Activated CD4-positive, alpha-beta T cell treated with anti-CD3 and anti-CD28 coated beads, Interleukin-10, Interleukin-2, amounts not matched to agents 100 ng/mL and 50 ng/mL, durations not matched to agents 16 hours and 8 hours (primary cell): ENCODE measurements around the gene KRTAP10-4.
"Not testable (repeated sequence)": the region's sequence is repeated elsewhere in the genome, so short reads cannot be mapped to it uniquely, and the experiment has no call there.

Source experiments
- DNase-seq: peaks from one replicate; pipeline ENCODE4 v3.0.0-alpha.2; 2020

Gene KRTAP10-4

DNA sequence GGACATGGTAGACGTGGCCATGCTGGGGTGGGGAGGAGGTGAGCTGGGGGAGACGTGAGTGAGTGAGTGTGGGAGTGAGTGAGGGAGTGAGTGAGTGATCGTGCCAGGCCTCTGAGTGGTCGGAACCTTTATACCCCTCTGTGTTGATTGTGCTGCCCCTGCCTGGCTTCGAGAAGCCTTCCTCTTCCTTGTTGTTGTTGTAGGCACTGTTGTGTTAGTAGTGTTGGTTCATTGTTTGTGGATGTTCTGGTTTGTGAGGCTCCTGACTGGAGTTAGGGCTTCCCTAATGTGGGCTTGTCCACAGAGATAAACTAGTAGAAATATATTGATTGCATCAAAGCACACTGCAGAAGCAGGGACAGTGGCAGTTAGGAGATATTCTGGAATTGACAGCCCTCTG is 14.8 kb upstream of the KRTAP10-4 start, which contains the start of gene KRTAP10-3:
KRTAP10-3 (minus strand) TSS at position 101 of the 400 bp plus-strand sequence; CDS start at position 21, 80 bp downstream.
- no peak for DNase-seq

DNA sequence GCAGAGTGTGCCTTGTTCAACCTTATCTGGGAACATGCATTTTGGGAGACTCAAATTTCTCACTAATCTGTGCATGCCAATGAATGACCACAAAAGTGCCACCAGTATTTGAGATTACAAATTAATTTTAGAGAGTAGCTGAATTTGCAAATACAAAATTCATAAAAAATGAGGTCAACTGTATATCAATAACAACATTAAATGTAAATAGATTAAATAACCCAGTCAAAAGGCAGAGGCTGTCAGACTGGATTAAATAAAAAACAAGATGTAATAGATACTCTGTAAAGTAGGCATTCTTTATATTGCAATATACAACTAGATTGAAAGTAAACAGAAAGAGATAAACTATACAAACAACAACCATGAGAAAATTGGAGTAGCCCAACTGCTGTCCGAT is 9.4 kb upstream of the KRTAP10-4 start:
- no peak for DNase-seq

DNA sequence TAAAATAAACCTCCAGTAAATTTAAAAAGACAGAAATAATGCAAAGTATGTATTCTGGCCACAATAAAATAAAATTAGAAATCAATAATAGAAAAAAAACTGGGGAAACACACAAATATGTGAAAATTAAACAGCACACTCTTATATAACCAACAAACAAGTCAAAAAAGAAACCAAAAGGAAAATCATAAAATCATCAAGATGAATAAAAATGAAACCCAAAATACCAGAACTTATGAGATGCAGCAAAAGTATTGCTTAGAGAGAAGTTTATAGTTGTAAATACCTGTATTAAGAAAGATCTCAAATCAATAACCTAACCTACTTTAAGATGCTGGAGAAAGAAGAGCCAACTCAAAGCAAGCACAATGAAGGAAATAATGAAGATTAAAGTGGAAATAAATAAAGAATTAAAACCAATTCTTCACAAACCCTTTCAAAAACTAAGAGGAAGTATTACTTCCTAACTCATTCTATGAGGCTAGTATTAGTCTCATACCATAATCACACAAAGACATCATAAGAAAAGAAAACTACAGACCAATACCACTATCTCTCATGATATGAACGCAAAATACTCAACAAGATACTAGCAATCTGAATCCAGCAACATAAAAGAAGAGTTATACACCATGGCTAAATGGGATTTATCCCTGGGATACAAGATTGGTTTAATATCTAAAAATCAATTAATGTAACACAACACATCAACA is 8.5 kb upstream of the KRTAP10-4 start:
- peak; percentile 2 for DNase-seq

DNA sequence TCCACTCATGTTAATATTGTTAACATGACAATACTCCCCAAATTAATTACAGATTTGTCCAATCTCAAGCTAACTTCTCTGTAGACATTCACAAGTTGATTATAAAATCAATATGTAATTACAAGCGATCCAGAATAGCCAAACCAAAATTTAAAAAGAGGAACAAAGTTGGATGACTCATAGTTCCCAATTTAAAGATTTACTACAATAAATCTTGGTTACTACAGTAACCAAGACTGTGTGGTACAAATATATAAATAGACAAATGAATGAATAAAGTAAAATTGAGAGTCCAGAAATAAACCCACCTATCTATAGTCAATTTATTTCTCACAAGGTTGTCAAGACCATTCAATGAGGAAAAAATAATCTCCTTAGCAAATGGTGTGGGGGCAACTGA is 7.1 kb upstream of the KRTAP10-4 start:
- no peak for DNase-seq

DNA sequence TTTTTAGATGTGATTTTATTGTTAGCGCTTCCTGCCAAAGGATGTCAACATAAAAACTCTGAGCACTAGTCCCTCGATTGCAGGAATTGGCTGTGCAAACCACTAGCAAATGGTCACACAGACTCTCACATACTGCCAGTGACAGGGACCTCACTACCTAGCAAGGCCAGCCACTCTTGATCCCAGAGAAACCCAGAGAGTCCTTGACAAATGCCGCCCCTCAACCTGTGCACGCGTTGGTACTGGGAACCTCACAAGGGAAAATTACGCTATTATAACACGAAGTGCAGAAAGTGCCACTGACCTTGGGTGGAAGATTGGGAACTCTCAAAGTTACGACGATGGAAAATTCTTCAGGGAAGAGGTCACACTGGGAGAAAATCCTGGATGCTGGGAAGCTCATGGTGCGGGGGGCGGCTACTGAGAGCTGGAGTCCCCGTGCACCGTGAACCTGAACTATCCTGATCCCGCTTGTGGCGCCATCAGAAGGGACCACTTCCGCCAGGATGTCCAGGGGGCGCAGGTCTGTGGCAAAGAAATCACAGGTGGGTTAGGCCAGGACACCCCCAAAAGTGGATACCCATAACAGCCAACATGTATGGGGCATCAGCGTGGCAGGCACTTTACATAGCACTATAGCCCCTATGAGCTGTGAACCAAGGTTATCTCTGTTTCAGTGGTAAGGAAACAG is 5.9 kb upstream of the KRTAP10-4 start:
- DNase-seq, result no peak

DNA sequence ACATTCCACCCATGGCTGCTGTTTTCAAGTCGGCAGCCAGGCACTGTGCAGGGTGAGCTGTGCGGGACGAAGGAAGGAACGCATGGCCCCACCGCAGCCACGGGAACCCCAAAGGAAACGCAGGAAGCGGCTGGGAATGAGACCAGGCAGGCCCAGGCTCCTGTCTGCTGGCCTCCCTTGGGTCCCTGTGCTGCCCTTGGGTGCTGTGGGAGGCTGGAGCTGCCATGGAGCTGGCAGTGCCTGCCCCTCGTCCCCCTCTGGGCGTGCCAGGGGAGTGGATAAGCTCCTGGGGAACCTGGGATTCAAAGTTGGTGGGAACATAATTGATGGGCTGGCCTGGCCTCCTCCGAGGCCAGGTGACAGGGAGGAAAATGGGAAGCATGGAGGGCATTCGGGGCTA is 5.3 kb upstream of the KRTAP10-4 start:
- DNase-seq, result no peak

DNA sequence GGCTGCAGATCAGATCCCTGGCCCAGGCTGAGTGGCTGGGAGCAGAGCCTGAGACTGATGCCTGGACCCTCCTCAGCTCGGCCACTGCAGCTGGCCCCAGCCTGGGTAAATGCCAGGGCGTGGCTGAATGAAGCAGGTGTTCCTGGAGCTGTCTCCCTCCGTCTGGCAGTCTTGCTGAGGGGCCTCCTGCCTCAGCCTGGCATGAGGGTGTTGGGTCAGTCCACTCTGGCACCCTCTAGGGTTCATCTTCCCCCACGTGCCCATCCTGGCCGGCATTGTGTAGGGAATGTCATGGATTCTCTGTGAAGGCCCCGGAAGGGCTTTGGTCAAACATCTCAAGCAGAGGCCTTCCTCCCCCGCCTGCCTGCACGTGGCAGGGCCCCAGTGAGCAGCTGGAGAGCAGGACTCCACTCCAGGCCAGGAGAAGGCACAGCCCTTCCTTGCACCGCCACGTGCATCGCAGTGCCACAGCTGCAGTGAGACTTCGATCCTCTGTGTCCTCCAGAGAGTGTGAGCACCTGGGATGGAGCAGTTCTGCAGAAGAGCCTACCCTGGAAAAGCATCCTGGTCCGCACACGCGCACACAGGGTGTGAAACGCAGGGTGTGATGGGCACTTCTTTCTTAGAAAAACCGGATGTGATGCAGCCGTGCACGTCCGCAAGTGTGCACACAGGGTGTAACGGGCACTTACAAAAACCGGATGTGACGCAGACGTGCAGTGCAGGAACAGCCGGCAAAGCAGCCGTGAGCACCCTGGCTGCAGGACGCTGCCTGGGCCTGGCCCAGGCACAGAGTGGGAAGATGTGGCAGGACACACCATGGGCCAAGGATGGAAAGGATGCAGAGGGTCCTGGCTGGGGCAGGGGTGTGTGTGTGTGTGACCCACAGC is 4.6 kb upstream of the KRTAP10-4 start:
- DNase-seq, result no peak

DNA sequence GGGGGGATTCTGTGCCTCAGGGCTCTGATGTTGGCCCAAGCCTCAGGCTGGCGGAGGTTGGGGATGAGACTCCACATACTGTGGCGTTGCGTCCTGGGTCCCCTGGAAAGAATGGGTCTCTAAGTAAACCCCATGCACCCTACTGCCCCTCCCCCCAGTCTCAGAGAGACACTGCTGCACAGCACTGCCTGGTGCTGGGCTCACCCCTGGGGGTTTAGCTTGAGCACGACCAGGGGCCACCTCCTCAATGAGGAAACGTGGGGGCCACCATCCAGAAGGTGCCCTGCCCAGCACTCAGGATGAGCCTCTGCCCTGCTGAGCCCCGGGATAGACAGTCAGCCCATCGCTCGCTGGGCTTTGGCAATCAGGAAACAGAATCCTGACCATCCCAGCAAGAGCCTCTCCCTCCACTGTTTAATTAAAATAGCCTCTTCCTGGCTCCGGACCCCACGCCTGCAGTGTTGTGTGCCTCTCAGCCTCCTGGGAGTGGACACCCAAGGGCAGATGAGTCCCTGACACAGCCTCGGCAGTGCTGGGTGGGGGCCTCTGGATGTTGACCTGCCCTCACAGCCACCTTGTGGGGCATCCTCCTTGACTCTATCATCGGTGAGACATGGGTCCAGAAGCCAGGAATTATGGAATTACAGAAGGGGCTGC is 3.5 kb upstream of the KRTAP10-4 start:
- no peak for DNase-seq

DNA sequence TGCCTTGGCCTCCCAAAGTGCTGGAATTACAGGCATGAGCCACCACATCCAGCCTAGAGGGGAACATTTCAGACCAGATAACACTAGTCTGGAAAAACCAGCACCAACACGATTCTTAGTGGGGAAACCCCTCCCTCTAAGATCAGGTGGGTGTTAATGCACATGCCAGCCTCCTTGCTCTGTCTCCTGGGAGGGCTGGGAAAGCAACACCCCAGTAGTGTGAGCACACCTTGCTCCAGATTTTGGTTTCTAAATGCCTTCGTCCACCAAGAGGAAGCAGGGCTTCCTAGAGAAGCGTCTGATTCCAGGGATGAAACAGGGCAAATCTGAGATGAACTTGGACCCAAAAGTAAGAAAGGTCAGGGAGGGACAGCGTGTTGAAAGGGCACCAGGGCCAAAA is 2.2 kb upstream of the KRTAP10-4 start:
- DNase-seq, result no peak

DNA sequence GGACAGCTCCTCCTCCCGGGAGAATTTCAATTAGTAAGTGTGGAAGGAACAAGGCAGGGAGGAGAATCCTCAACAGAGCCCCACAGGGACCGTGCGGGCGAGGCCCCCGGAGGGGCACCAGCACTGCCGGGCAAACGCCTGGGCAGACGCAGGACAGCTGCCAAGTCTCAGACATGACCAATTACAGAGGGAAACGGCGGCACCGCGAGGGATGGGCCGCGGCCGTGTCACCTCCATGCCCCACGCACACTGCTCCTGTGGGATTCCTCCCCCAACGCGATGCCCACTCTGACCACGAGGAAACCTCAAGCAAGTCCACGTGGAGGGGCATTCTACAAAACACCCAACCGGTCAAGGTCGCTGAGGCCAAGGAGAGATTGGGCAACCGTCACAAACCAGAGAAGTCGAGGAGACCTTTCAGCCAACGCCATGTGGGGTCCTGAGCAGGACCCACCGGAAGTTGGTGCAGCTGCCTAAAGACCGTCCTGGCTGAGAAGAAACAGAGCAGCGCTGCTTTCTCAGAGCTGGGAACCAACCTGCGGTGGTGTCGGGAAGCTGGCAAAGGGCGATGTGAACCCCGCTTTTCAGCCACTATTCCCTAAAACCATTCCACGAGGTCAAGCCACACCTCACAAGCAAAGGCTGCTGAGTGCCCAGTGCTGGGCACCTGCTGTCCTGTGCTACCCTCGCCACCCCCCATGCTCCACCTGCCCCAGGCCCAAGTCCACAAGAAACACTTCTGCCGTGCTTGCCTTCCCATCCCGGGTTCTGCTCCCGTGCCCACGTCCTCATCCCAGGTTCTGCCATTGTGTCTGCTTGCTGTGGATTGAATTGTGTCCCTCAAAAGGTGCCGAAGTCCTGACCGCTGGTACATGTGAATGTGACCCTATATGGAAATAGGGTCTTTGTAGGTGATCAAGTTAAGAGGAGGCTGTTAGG is 1.4 kb upstream of the KRTAP10-4 start:
- no peak for DNase-seq

DNA sequence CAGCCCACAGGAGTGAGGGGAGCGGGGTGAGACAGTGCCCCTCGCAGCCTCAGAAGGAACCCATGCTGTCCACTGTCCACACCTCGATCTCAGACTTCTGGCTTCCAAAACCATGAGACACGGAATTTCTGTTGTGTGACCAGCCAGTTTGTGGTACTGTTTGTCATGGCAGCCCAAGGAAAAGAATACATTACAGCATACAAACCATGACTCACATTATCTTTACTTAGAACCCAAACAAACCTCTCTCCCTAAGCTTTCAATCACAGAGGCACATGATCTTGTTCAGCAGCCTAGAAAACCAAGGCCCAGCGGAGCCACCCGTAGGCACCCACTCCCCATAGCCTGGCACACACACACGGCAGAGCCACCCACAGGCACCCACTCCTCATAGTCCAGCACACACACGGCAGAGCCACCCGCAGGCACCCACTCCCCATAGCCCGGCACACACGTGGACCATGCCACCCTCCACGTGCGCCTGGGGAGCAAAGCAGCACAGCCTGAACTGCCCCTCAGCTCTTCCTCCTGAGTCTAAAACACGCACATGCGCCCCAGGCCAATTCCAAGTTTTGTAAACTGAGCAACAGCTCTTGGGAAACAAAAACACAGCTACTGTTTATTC is 458 bp upstream of the KRTAP10-4 start:
- no peak for DNase-seq

DNA sequence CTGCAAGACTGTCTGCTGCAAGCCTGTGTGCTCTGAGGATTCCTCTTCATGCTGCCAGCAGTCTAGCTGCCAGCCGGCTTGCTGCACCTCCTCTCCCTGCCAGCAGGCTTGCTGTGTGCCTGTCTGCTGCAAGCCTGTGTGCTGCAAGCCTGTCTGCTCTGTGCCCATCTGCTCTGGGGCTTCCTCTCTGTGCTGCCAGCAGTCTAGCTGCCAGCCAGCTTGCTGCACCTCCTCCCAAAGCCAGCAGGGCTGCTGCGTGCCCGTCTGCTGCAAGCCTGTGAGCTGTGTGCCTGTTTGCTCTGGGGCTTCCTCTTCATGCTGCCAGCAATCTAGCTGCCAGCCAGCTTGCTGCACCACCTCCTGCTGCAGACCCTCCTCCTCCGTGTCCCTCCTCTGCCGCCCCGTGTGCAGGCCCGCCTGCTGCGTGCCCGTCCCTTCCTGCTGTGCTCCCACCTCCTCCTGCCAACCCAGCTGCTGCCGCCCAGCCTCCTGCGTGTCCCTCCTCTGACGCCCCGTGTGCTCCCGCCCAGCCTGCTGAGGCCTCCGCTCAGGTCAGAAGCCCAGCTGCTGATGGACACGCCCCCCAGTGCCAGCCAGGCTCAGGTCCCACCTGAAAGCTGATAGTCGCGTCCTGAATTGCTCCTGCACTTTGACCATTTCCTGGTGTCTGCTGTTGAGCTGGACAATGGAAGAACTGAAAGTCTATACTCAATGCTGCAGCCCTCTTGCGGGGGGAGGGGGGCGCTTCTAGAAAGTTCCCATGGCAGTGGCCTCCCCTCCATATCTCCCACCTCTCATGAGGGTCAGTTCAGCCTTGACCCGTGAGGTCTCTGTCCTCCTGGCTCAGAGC is 1.2 kb downstream of the KRTAP10-4 start:
- peak; percentile 6 for DNase-seq

DNA sequence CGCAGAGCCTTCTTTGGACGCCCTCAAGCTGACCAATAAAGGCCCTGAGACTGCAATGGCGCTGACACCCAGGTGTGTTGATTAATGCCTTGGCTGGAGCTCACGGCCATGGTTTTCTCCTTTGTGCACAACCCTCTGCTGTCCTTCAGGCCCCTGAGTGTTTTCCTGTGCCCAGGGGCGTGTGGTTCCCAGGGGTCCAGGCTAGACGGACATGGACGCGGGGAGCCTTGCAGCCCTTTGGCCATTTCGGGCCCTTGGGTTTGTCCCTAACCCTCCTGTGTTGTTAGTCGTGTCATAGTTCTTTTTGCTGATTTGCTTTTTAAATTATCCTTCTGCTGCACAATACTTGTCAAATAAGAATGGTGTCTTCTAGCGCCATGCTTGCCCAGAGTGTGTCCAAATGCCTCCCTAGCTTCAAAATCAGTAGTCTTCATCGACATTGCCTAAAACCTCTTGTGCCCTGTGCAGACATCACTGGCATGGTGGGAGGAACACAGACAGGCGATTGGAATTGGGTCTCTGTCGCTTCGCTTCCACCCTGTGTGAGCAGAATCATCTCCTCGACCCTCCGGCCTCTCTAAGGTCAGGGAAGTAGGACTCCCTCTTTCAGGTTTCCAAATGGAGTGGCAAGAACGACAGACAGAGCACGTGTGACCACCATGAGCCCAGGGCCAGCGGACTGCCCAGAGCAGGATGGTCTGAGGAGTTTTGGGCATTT is 1.9 kb downstream of the KRTAP10-4 start:
- no peak for DNase-seq

DNA sequence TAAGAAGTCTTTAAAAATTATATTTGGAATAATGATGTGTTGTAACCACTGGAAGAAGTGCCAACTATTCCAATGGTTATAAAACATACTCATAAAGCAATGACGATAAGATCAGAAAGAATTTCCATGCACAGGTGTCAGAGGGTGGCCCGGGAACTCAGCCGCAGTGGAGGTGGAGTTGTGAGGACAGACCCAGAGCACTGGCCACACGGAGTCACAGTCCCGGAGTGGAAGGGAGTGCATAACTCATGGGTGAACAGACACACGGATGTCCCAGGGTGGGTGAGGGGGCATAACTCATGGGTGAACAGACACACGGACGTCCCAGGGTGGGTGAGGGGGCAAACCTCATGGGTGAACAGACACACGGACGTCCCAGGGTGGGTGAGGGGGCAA is 2.5 kb downstream of the KRTAP10-4 start:
- DNase-seq, result no peak

DNA sequence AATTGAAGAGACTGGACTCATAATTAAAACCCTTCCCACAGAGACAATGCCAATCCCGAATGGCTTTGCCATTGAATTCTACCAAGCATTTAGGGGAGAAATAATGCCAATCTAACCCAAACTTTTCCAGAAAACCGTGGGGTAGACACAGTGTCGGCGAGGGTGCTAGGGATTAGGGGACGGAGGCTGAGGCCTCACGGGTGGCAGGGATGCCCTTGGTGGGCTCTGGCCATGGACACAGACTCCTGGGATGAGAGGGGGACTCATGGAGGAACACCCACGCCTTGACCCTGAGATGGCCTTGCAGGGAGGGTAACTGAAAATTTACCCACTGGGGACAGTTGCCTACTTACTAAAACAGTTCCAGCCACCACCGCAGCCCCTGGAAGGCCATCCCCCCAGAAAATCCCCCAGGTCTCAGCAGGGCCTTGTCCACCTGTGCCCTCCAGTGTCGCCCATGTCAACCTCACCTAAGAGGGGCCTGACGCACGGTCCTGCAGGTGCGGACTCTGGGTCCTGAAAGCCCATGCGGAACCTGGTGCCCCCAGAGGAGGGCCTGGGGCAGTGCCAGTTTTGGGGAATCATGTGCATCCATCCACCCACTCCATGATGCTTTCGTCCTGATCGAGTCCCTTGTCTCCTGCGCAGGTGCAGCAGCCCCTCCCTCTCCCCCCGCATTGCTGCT is 5.0 kb downstream of the KRTAP10-4 start:
- no peak for DNase-seq

DNA sequence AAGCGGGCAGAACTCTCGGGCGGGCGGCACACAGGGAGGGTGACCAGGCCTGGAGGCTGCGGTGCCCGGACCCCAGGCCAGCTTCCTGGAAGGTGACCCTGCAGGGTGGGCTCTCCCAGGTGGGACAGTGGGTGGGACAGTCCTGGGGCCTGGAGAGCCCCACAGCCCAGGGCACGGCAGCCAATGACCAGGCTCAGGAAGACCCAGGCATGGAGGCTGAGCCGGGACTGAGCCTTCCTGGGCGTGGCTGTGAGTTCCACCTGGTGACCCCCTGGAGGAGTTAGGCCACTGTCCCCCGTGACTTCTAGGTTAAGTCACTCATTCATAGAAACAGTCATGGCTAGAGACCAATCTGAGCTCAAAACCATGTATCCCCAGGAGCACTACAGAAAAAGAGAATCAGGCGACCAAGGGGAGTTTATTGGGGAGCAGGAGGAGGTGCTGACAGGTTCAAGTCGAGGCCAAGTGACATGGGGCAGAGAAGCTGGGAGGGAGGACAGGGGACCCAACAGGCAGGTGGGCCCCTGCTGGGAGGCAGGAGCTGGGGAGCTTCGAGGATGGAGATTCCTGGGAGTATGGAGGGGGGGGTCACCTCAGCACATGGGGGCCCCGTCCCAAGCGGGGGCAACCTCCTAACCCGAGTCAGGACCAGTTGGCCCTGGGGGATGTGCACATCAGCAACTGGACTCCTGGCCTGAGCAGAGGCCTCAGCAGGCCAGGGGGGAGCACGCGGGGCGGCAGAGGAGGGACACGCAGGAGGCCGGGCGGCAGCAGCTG is 5.7 kb downstream of the KRTAP10-4 start:
- DNase-seq, result no peak

DNA sequence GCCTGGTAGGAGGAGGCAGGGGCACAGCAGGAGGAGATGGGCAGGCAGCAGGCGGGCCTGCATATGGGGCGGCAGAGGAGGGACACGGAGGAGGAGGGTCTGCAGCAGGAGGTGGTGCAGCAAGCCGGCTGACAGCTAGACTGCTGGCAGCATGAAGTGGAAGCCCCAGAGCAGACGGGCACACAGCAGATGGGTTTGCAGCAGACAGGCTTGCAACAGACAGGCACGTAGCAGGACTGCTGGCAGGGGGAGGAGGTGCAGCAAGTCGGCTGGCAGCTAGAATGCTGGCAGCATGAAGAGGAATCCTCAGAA is 6.3 kb downstream of the KRTAP10-4 start:
- no peak for DNase-seq

DNA sequence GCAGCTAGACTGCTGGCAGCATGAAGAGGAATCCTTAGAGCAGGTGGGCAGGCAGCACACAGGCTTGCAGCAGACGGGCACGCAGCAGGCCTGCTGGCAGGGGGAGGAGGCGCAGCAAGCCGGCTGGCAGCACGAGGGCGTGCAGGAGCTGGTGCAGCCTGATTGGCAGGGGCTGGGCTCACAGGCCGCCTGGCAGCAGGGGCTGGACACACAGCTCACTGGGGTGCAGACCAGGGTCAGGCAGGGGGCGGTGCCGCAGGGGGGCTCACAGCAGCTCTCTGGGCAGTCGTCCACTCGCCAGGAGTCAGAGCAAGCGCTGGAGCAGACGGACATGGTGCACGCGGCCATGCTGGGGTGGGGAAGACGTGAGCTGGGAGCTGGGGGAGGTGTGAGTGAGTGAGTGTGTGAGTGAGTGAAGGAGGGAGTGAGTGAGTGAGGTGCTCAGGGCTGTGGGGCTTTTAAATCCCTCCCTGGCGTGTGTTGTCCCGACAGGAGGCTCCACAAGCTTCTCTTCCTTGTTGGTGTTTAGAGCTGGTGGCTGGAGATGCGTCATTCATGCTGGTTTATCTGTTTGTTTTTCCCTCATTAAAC is 6.8 kb downstream of the KRTAP10-4 start, which contains the start of gene KRTAP10-5:
KRTAP10-5 (minus strand) TSS at position 374 of the 591 bp plus-strand sequence; CDS start at position 348, 26 bp downstream.
- DNase-seq, result not testable (repeated sequence)
